SK-N-SH treated with all-trans-retinoic acid at 6 μM for 48 hours (cell line): ENCODE measurements around the gene DTNBP1.

ENCODE experiments used
- ATAC-seq: fragments of 200-7000 bp; cut with Tn5 transposase; 3 replicates; pipeline ENCODE4 v1.9.1; 2020; ENCODE audit warnings: mild to moderate bottlenecking, moderate library complexity
- ARNTL ChIP-seq: fragments of 450-650 bp; formaldehyde crosslinking; IDR thresholded peaks from 2 replicates; pipeline ENCODE4 v1.5.0; 2020; ENCODE audit warnings: low read depth, mild to moderate bottlenecking, moderate library complexity, borderline replicate concordance
- BACH2 ChIP-seq: fragments of 250-450 bp; sonication (Bioruptor Pico); IDR thresholded peaks from 2 replicates; pipeline ENCODE4 v1.9.0; 2021; ENCODE audit warnings: mild to moderate bottlenecking, borderline replicate concordance
- CREB5 ChIP-seq: fragments of 250-450 bp; sonication (Bioruptor Pico); IDR thresholded peaks from 2 replicates; pipeline ENCODE4 v1.5.1; 2020; ENCODE audit warnings: low read depth, mild to moderate bottlenecking, moderate library complexity
- CSDC2 ChIP-seq: fragments of 250-450 bp; sonication (Bioruptor Pico); IDR thresholded peaks from 2 replicates; pipeline ENCODE4 v1.5.0; 2020; ENCODE audit warnings: mild to moderate bottlenecking, moderate library complexity
- CSRNP3 ChIP-seq: fragments of 250-450 bp; sonication (Bioruptor Pico); IDR thresholded peaks from 2 replicates; pipeline ENCODE4 v1.5.1; 2021; ENCODE audit warnings: mild to moderate bottlenecking, moderate library complexity
- ESRRG ChIP-seq: fragments of 250-450 bp; sonication (Bioruptor Pico); IDR thresholded peaks from 2 replicates; pipeline ENCODE4 v1.6.1; 2021; ENCODE audit warnings: mild to moderate bottlenecking
- GLIS3 ChIP-seq: fragments of 250-450 bp; sonication (Bioruptor Pico); IDR thresholded peaks from 2 replicates; pipeline ENCODE4 v1.5.0; 2020; ENCODE audit warnings: mild to moderate bottlenecking, moderate library complexity
- ISL1 ChIP-seq: fragments of 250-450 bp; sonication (Bioruptor Pico); IDR thresholded peaks from 2 replicates; pipeline ENCODE4 v2.1.2; 2022; ENCODE audit warnings: mild to moderate bottlenecking, moderate library complexity
- OSR1 ChIP-seq: fragments of 250-450 bp; sonication (Bioruptor Pico); IDR thresholded peaks from 2 replicates; pipeline ENCODE4 v1.8.0; 2022; ENCODE audit warnings: moderate library complexity, mild to moderate bottlenecking, inconsistent platforms
- POU6F1 ChIP-seq: fragments of 250-450 bp; sonication (Bioruptor Pico); IDR thresholded peaks from 2 replicates; pipeline ENCODE4 v1.8.0; 2021; ENCODE audit warnings: low read depth, mild to moderate bottlenecking, moderate library complexity, borderline replicate concordance
- PPARA ChIP-seq: fragments of 250-450 bp; sonication (Bioruptor Pico); IDR thresholded peaks from 2 replicates; pipeline ENCODE4 v1.5.0; 2020; ENCODE audit warnings: mild to moderate bottlenecking, borderline replicate concordance
- SNAI2 ChIP-seq: fragments of 250-450 bp; sonication (Bioruptor Pico); IDR thresholded peaks from 2 replicates; pipeline ENCODE4 v1.5.0; 2020; ENCODE audit warnings: mild to moderate bottlenecking, moderate library complexity
- TCF4 ChIP-seq: fragments of 250-450 bp; sonication (Bioruptor Pico); IDR thresholded peaks from 2 replicates; pipeline ENCODE4 v1.8.0; 2021; ENCODE audit warnings: mild to moderate bottlenecking, moderate library complexity, borderline replicate concordance
- TOX ChIP-seq: fragments of 250-450 bp; sonication (Bioruptor Pico); IDR thresholded peaks from 2 replicates; pipeline ENCODE4 v1.8.0; 2021; ENCODE audit warnings: mild to moderate bottlenecking, moderate library complexity, borderline replicate concordance
- TSHZ2 ChIP-seq: fragments of 250-450 bp; sonication (Bioruptor Pico); IDR thresholded peaks from 2 replicates; pipeline ENCODE4 v1.5.0; 2020; ENCODE audit warnings: mild to moderate bottlenecking, moderate library complexity
- ZC3H10 ChIP-seq: fragments of 250-450 bp; sonication (Bioruptor Pico); IDR thresholded peaks from 2 replicates; pipeline ENCODE4 v1.5.1; 2021; ENCODE audit warnings: mild to moderate bottlenecking, moderate library complexity
- ZFP3 ChIP-seq: fragments of 250-450 bp; sonication (Bioruptor Pico); IDR thresholded peaks from 2 replicates; pipeline ENCODE4 v1.5.0; 2020; ENCODE audit warnings: mild to moderate bottlenecking, moderate library complexity
- ZFP30 ChIP-seq: fragments of 450-650 bp; formaldehyde crosslinking; IDR thresholded peaks from 2 replicates; pipeline ENCODE4 v1.5.0; 2022; ENCODE audit warnings: mild to moderate bottlenecking, moderate library complexity
- ZNF70 ChIP-seq: fragments of 450-650 bp; formaldehyde crosslinking; IDR thresholded peaks from 2 replicates; pipeline ENCODE4 v1.5.0; 2020; ENCODE audit warnings: mild to moderate bottlenecking, moderate library complexity
- ZNF8 ChIP-seq: fragments of 450-650 bp; formaldehyde crosslinking; IDR thresholded peaks from 2 replicates; pipeline ENCODE4 v1.5.0; 2020; ENCODE audit warnings: mild to moderate bottlenecking, moderate library complexity
- TF ChIP-seq, protein P1 (sequence below): fragments of 250-450 bp; sonication (Bioruptor Pico); IDR thresholded peaks from 2 replicates; pipeline ENCODE4 v1.8.0; 2020; ENCODE audit warnings: mild to moderate bottlenecking, moderate library complexity, borderline replicate concordance

The DTNBP1 gene

GRCh38 chr6:15491986-15492269 lies 170.9 kb downstream of the DTNBP1 start (continued):
- TF ChIP-seq TSHZ2 (CRISPR knock-in tag) (no peak), ZNF70 (CRISPR knock-in tag) (no peak), ZFP3 (CRISPR knock-in tag) (no peak)

DNA sequence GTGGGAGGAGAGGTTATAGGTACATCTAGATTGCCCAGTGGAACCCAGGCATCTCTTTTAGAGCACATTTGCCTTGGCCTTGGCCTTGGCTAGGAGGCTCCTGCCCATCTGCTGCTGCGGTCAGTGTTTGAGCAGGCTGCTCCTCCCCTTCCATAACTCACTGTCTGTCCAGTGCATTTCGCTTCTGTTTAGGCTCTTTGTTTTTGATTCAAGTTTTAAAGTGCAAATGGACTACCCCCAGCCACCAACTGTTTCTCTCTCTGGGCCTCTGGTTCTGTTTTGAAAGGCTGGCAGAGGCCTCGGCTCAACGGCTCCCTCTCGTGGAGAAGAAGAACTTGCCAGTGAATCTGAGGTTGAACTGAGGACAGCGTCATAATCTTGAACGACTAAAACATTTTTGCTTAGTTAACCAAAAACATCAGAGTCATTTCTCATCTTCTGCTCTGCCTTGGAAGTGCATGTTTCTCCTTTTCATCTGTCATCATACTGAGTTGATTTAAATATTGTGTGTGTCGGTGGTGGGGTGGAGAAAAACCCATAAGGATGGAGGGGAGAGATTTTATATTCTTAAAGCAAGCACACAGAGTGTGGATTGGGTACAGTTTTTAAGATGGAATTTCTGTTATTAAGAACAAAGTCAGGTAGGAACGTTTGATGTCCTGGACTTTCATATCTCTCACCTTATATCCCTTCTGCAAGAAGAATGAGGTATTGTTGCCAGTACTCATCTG lies 171.4 kb downstream of the DTNBP1 start:
- no peak for TF ChIP-seq ZFP30 (CRISPR knock-in tag)
- TF ChIP-seq, protein P1, sequence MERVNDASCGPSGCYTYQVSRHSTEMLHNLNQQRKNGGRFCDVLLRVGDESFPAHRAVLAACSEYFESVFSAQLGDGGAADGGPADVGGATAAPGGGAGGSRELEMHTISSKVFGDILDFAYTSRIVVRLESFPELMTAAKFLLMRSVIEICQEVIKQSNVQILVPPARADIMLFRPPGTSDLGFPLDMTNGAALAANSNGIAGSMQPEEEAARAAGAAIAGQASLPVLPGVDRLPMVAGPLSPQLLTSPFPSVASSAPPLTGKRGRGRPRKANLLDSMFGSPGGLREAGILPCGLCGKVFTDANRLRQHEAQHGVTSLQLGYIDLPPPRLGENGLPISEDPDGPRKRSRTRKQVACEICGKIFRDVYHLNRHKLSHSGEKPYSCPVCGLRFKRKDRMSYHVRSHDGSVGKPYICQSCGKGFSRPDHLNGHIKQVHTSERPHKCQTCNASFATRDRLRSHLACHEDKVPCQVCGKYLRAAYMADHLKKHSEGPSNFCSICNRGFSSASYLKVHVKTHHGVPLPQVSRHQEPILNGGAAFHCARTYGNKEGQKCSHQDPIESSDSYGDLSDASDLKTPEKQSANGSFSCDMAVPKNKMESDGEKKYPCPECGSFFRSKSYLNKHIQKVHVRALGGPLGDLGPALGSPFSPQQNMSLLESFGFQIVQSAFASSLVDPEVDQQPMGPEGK: no peak
- TF ChIP-seq OSR1 (CRISPR knock-in tag): no peak
- no peak for TF ChIP-seq PPARA
- TF ChIP-seq ZNF70 (CRISPR knock-in tag): no peak
- no peak for TF ChIP-seq ZFP3 (CRISPR knock-in tag)
- no peak for TF ChIP-seq TOX (CRISPR knock-in tag)
- no peak for TF ChIP-seq CSDC2
- no peak for TF ChIP-seq GLIS3 (CRISPR knock-in tag)
- TF ChIP-seq TCF4 (CRISPR knock-in tag): no peak
- TF ChIP-seq ISL1: no peak
- peak; percentile 79 for ATAC-seq

GRCh38 chr6:15490242-15491100 lies 172.4 kb downstream of the DTNBP1 start:
- ATAC-seq: no peak
- TF ChIP-seq ZNF8 (CRISPR knock-in tag) (no peak), ARNTL (CRISPR knock-in tag) (no peak)

GRCh38 chr6:15489261-15489962 lies 173.4 kb downstream of the DTNBP1 start:
- ATAC-seq: no peak
- TF ChIP-seq ESRRG (CRISPR knock-in tag) (no peak), CSDC2 (no peak), TOX (CRISPR knock-in tag) (no peak), ZNF70 (CRISPR knock-in tag) (no peak), POU6F1 (no peak), CREB5 (no peak), ISL1 (no peak), OSR1 (CRISPR knock-in tag) (no peak), ZC3H10 (no peak), SNAI2 (no peak), CSRNP3 (CRISPR knock-in tag) (no peak), TCF4 (CRISPR knock-in tag) (no peak), BACH2 (no peak), ZFP30 (CRISPR knock-in tag) (no peak)
- TF ChIP-seq, protein P1: no peak
